GM12874 (cell line): ENCODE measurements around the gene NEK11.

Experiments used
- CTCF ChIP-seq: IDR thresholded peaks from 2 replicates; pipeline ENCODE4 v1.5.1; 2011; ENCODE audit warnings: low read depth, mild to moderate bottlenecking, control low read depth, low read length, moderate library complexity; ENCODE audit not compliant: insufficient read depth

The NEK11 gene

DNA sequence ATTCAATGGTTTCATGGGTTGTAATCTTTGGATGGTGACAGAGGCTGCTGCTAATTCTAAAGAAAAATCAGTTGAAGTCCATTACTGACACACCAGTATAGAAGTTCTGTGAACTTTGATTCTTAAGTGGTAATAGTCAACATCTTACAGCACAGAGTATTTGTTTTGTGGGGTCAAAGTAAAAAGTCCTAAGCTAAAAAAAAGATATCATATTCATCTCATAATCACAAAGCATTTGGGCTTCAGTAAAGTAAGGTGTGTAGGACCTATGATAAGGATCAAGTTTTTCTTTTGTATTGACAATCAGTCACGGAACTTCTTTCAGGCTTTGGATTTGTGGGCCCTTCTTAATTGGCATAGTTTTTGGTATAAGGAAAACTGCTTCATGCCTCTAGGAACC lies 1.1 kb upstream of the NEK11 start:
- no peak for TF ChIP-seq CTCF

GRCh38 chr3:131028844-131029243 lies 2.2 kb downstream of the NEK11 start:
- TF ChIP-seq CTCF: no peak

- TF ChIP-seq CTCF: no peak
Observed at GRCh38 chr3:131031660-131032059, 5.0 kb downstream of the NEK11 start.

DNA sequence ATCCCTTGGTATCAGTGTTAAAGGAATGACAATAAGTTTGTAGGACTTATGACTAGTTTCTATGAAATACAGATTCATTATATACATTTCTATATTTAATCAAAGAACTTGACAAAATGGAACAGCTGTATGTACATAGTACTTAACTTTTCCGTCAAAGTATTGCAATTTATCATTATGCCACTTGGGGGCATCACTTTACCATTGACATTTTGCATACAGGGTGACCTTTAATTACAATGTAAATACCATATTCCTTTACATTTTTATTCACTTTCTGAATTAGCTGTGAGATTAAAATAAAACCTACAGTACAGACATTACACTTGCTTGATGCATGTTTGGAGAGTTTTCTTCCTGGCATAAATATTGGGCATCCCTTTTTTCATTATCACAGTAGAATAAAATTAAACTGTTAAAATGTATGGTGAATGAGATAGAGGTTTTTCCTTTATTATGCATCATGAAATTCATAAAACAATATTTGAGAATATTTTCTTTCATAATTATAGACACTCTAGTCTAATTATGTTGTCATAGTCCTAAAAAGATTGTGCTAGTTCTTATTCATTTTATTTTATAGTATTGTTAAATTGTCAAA lies 6.9 kb downstream of the NEK11 start:
- peak; percentile 35; the same call in 1 of the 2 replicates for TF ChIP-seq CTCF

- no peak for TF ChIP-seq CTCF
Observed at GRCh38 chr3:131036200-131036816, 9.6 kb downstream of the NEK11 start.

GRCh38 chr3:131036986-131037385 lies 10.3 kb downstream of the NEK11 start:
- TF ChIP-seq CTCF: no peak

DNA sequence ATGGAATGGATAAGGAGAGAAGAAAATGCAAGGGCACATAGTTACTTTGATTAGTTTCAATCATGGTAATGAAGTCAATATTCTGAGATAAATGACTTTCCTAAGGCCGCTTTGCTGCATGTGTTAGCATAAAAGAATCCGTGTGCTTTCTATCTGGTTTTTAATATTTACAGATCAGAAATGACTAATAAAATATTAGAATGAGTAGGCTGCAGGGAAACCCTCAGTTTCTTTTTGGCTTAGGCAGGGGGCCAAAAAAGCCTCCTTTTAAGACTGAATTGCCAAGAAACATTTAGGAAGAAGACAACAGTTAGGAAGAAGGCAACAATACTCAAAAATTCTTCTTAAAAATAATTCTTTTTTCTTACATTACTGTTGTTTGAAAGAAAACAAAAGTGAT lies 11.6 kb downstream of the NEK11 start:
- TF ChIP-seq CTCF: no peak

DNA sequence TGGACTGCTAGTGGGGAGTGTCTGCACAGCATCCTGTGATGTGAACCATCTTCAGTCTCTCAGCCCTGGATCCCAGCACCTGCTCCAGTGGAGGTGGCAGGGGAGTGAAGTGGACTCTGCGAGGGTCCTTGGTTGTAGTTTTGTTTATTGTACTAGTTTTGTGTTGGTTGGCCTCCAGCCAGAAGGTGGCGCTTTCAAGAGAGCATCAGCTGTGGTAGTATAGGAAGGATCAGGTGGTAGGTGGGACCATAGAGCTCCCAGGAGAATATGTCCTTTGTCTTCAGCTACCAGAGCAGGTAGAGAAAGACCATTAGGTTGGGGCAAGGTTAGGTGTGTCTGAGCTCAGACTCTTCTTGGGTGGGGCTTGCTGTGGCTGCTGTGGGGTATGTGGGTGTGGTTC lies 20.9 kb downstream of the NEK11 start:
- TF ChIP-seq CTCF: no peak
